ENCODE results near the gene RNASE12. TPM values are rescaled to one million over a fixed set of nuclear protein-coding genes. Genes with fewer than 3 reads are reported as not detected.
"Not testable (repeated sequence)": the region's sequence is repeated elsewhere in the genome, so short reads cannot be mapped to it uniquely, and the experiment has no call there.

The RNASE12 gene
- total RNA-seq, 1 experiment from 2014 or later, result not detected

GRCh38 chr14:20570720-20571119 lies 20.5 kb downstream of the RNASE12 start:
- not testable (repeated sequence) for H2AFZ ChIP-seq (ENCODE audit: low read length); H2BK15ac ChIP-seq (ENCODE audit: low read depth, low read length); H3K4ac ChIP-seq (ENCODE audit: low read depth, low read length); H3K79me1 ChIP-seq (ENCODE audit: insufficient read depth, low read depth, low read length, poor library complexity, severe bottlenecking); DNase-seq; H3K23ac ChIP-seq (ENCODE audit: insufficient read length, low read depth, low read length); H3T11ph ChIP-seq (ENCODE audit: low read length); H2BK20ac ChIP-seq (ENCODE audit: low read depth, low read length, poor library complexity, severe bottlenecking); H3K27me3 Mint-ChIP-seq (ENCODE audit: low read depth); H3K27me3 ChIP-seq (ENCODE audit: insufficient read depth, low read length); H2BK12ac ChIP-seq (ENCODE audit: insufficient read length, low read depth, low read length); H4K5ac ChIP-seq (ENCODE audit: insufficient read length, low read depth, low read length); H3K9me3 ChIP-seq (ENCODE audit: control insufficient read depth, low read depth, low read length); H3K23me2 ChIP-seq (ENCODE audit: insufficient read length, low read depth, low read length, poor library complexity, severe bottlenecking); H3K4me2 ChIP-seq (ENCODE audit: insufficient read depth, insufficient read length, low read length); H2BK120ac ChIP-seq (ENCODE audit: low read depth, low read length, poor library complexity, severe bottlenecking); H4K8ac ChIP-seq (replicated peaks; ENCODE audit: insufficient read length, low read depth, low read length); H3K79me2 ChIP-seq (ENCODE audit: insufficient read depth, low read length); H3K27ac ChIP-seq (ENCODE audit: insufficient read length, low read depth, low read length); H4K91ac ChIP-seq (ENCODE audit: insufficient read length, low read depth, low read length); H2BK5ac ChIP-seq (ENCODE audit: insufficient read length, low read length); H4K20me1 ChIP-seq (ENCODE audit: control insufficient read depth, insufficient read depth, insufficient read length); H3K14ac ChIP-seq (ENCODE audit: insufficient read depth, low read length); H3K9ac ChIP-seq (ENCODE audit: extremely low read depth, insufficient read length, low read length); H3K4me3 Mint-ChIP-seq; H3K27ac Mint-ChIP-seq; H3K18ac ChIP-seq (ENCODE audit: insufficient read length, low read depth, low read length); H3K56ac ChIP-seq (ENCODE audit: insufficient read length, low read depth, low read length); H3K4me1 ChIP-seq (ENCODE audit: insufficient read depth, low read length); H2AK5ac ChIP-seq (ENCODE audit: insufficient read length, low read length)
- H3K9me3 Mint-ChIP-seq, result peaks cover 13 to 37% of the 10 kb centered on the region in 2 experiments
- peaks cover 19 to 31% (median 29%) of the 10 kb centered on the region in 3 experiments for H3K36me3 Mint-ChIP-seq (ENCODE audit: insufficient read depth in 1 of 3, low read depth in 3 of 3)
- peaks cover 33 to 36% of the 10 kb centered on the region in 2 experiments for H3K4me1 Mint-ChIP-seq
- no CpG with 5 or more reads among the region's 1 CpG for whole genome bisulfite sequencing (ENCODE audit: extremely low coverage, insufficient read length, low lambda C conversion rate)

GRCh38 chr14:20569865-20570264 lies 21.3 kb downstream of the RNASE12 start:
- Mint-ChIP-seq H3K36me3 (ENCODE audit: insufficient read depth in 1 of 3, low read depth in 3 of 3) (peaks cover 18 to 31% (median 29%) of the 10 kb centered on the region in 3 experiments), H3K4me1 (peaks cover 32 to 34% of the 10 kb centered on the region in 2 experiments), H3K9me3 (peaks cover 13 to 37% of the 10 kb centered on the region in 2 experiments)
- H3K27ac ChIP-seq (ENCODE audit: insufficient read length, low read depth, low read length); H2BK5ac ChIP-seq (ENCODE audit: insufficient read length, low read length); H3T11ph ChIP-seq (ENCODE audit: low read length); H3K9me3 ChIP-seq (ENCODE audit: control insufficient read depth, low read depth, low read length); H2AFZ ChIP-seq (ENCODE audit: low read length); H3K27me3 ChIP-seq (ENCODE audit: insufficient read depth, low read length); H2BK15ac ChIP-seq (ENCODE audit: low read depth, low read length); H4K20me1 ChIP-seq (ENCODE audit: control insufficient read depth, insufficient read depth, insufficient read length); DNase-seq; H3K23me2 ChIP-seq (ENCODE audit: insufficient read length, low read depth, low read length, poor library complexity, severe bottlenecking); H2BK120ac ChIP-seq (ENCODE audit: low read depth, low read length, poor library complexity, severe bottlenecking); H3K14ac ChIP-seq (ENCODE audit: insufficient read depth, low read length); H3K79me2 ChIP-seq (ENCODE audit: insufficient read depth, low read length); H4K91ac ChIP-seq (ENCODE audit: insufficient read length, low read depth, low read length); H3K18ac ChIP-seq (ENCODE audit: insufficient read length, low read depth, low read length); H3K79me1 ChIP-seq (ENCODE audit: insufficient read depth, low read depth, low read length, poor library complexity, severe bottlenecking); H4K5ac ChIP-seq (ENCODE audit: insufficient read length, low read depth, low read length); H3K56ac ChIP-seq (ENCODE audit: insufficient read length, low read depth, low read length); H2BK12ac ChIP-seq (ENCODE audit: insufficient read length, low read depth, low read length); H3K27me3 Mint-ChIP-seq (ENCODE audit: low read depth); H3K4ac ChIP-seq (ENCODE audit: low read depth, low read length); H3K23ac ChIP-seq (ENCODE audit: insufficient read length, low read depth, low read length); H4K8ac ChIP-seq (replicated peaks; ENCODE audit: insufficient read length, low read depth, low read length); H3K4me3 Mint-ChIP-seq; H3K9ac ChIP-seq (ENCODE audit: extremely low read depth, insufficient read length, low read length); H2AK5ac ChIP-seq (ENCODE audit: insufficient read length, low read length); H3K4me2 ChIP-seq (ENCODE audit: insufficient read depth, insufficient read length, low read length); H3K4me1 ChIP-seq (ENCODE audit: insufficient read depth, low read length); H3K27ac Mint-ChIP-seq; H2BK20ac ChIP-seq (ENCODE audit: low read depth, low read length, poor library complexity, severe bottlenecking): not testable (repeated sequence)
- WGBS (ENCODE audit: extremely low coverage, insufficient read length, low lambda C conversion rate), result no CpG with 5 or more reads among the region's 2 CpGs

Measured in H9 (cell line).